ENCODE measurements around the gene KRTAP10-11.
"Not testable (repeated sequence)": the region's sequence is repeated elsewhere in the genome, so short reads cannot be mapped to it uniquely, and the experiment has no call there.

Gene KRTAP10-11

DNA sequence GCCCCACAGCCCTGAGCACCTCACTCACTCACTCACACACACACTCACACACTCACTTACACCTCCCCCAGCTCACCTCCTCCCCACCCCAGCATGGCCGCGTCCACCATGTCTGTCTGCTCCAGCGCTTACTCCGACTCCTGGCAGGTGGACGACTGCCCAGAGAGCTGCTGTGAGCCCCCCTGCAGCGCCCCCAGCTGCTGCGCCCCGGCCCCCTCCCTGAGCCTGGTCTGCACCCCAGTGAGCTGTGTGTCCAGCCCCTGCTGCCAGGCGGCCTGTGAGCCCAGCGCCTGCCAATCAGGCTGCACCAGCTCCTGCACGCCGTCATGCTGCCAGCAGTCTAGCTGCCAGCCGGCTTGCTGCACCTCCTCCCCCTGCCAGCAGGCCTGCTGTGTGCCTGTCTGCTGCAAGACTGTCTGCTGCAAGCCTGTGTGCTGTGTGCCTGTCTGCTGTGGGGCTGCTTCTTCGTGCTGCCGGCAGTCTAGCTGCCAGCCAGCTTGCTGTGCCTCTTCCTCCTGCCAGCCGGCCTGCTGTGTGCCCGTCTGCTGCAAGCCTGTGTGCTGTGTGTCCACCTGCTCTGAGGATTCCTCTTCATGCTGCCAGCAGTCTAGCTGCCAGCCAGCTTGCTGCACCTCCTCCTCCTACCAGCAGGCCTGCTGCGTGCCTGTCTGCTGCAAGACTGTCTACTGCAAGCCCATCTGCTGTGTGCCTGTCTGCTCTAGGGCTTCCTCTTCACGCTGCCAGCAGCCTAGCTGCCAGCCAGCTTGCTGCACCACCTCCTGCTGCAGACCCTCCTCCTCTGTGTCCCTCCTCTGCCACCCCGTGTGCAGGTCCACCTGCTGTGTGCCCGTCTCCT, at the start of gene KRTAP10-11:
Gene KRTAP10-11 (plus strand): TSS at position 49 of the 856 bp plus-strand sequence. CDS start 45 bp downstream, at position 94.
- DNase-seq (ENCODE audit: low spot score): not testable (repeated sequence)

GRCh38 chr21:44598061-44598460, 48.2 kb upstream of the KRTAP10-11 start:
- no peak for DNase-seq (ENCODE audit: low spot score)

- no peak for DNase-seq (ENCODE audit: low spot score)
These were observed 46.8 kb upstream of the KRTAP10-11 start for GRCh38 chr21:44599264-44600029.

- not testable (repeated sequence) for DNase-seq (ENCODE audit: low spot score)
These were observed 45.9 kb upstream of the KRTAP10-11 start, which contains the start of gene KRTAP10-7 for GRCh38 chr21:44600118-44600978. Gene KRTAP10-7 (plus strand): TSS chr21:44600597. CDS start chr21:44600622, 25 bp downstream.

- DNase-seq (ENCODE audit: low spot score): not testable (repeated sequence)
These were observed 45.1 kb upstream of the KRTAP10-11 start for GRCh38 chr21:44601091-44601490.

DNA sequence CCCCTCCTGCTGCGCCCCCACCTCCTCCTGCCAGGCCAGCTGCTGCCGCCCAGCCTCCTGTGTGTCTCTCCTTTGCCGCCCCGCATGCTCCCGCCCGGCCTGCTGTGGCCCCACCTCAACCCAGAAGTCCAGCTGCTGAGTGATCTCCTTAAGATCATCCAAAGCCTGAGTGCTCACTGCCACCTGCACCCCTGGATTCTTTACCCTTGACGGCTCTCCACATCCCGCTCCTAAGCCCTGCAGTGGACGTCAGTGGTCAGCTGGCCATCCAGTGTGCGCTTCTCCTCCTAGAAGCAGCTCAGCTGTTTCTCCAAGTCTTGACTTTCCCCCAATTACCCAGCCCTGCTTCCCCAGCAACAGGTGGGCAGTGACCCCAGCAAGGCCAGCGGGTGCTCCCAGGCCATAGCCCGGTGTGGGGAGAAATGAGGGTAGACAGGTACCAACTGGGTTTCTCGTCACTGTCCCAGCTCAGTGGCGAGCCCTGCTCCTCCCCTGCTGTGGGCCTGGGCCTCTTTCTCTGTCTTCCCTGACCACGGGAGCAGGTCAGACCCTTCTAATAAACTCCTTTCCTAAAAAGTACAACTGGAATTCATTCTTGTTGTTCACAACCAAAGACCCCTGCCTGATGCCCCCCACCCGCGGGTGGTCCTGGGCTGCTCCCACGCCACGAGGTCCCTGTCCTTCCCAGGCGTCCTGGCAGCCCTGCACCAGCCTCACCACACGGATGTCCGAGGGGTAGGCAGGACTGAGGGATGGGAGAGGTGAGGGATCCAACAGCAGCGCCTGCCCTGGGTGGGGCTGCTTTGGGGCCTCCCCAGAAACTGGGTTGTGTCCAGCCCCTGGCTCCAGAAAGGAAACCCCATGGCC, 44.4 kb upstream of the KRTAP10-11 start:
- DNase-seq (ENCODE audit: low spot score): no peak

DNA sequence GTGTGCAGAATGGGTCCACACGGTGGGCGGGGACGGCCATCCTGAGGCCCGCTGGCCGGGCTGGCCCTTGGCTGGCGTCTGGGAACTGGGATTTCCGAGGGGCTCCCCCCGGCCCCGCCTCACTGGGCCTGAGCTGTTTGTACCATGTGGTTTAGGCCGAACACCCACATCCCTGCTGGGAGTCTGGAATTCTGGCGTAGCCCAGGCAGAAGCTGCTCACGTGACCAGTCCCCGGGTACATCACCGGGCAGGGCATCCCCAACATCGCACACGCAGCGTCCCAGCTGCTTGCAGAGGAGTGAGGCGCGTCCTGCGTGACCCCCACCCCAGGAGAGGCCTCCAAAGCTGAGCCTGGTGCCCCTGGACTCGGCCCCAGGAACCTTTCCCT, 43.8 kb upstream of the KRTAP10-11 start:
- no peak for DNase-seq (ENCODE audit: low spot score)

- no peak for DNase-seq (ENCODE audit: low spot score)
These were observed 42.9 kb upstream of the KRTAP10-11 start for GRCh38 chr21:44603109-44603875.

GRCh38 chr21:44603911-44604310, 42.3 kb upstream of the KRTAP10-11 start:
- no peak for DNase-seq (ENCODE audit: low spot score)

GRCh38 chr21:44606495-44606894, 39.7 kb upstream of the KRTAP10-11 start:
- no peak for DNase-seq (ENCODE audit: low spot score)

GRCh38 chr21:44609193-44609592, 37.0 kb upstream of the KRTAP10-11 start:
- DNase-seq (ENCODE audit: low spot score): no peak

DNA sequence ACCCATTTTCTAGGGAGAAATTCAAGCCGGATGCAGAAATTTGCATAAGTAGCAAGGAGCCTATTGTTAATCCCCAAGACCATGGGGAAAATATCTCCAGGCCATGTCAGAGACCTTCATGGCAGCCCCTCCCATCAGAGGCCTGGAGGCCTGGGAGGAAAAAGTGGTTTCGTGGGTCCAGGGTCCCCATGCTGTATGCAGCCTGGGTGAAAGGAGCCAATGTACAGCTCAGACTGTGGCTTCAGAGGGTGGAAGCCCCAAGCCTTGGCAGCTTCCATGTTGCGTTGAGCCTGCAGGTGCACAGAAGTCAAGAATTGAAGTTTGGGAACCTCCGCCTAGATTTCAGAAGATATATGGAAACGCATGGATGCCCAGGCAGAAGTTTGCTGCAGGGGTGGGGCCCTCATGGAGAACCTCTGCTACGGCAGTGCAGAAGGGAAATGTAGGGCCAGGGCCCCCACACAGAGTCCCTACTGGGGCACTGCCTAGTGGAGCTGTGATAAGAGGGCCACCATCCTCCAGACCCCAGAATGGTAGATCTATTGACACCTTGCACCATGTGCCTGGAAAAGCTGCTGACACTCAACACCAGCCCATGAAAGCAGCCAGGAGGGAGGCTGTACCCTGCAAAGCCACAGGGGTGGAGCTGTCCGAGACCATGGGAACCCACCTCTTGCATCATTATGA, 35.9 kb upstream of the KRTAP10-11 start:
- not testable (repeated sequence) for DNase-seq (ENCODE audit: low spot score)

DNA sequence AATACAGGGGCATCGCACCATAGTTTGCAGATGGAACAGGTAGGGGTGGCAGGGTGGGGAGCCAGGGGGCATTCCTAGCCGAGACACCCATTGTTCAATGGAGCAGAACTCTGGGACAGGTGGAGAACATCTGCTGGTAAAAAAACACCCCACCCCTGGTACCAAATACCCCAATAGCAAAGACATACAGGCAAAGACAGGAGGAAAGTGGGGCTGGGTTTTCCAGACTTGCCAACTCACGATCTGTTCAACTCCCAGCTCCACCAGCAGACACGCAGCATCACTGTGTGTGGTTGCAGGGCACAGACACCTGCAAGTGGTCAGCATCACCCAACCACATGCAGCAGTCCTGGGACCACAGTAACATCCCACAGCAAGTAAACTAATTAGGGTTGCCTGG, 34.7 kb upstream of the KRTAP10-11 start:
- DNase-seq (ENCODE audit: low spot score): no peak

GRCh38 chr21:44612029-44612486, 34.2 kb upstream of the KRTAP10-11 start, which contains the start of gene KRTAP10-8:
Gene KRTAP10-8 (plus strand): TSS chr21:44612079. CDS start chr21:44612101, 22 bp downstream.
- DNase-seq (ENCODE audit: low spot score): no peak

DNA sequence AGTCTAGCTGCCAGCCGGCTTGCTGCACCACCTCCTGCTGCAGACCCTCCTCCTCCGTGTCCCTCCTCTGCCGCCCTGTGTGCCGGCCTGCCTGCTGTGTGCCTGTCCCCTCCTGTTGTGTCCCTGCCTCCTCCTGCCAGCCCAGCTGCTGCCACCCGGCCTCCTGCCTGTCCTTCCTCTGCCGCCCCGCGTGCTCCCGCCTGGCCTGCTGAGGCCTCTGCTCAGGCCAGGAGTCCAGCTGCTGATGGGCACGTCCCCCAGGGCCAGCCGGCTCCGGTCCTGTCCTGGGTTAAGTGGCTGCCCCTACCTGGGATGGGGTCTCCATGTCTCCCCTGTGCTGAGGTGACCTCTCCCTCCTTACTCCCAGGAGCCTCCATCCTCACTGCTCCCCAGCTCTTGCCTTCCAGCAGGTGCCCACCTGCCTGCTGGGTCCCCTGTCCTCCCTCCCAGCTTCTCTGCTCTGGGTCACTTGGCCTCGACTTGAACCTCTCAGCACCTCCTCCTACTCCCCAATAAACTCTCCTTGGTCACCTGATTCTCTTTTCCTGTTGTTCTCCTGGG, 33.5 kb upstream of the KRTAP10-11 start:
- DNase-seq (ENCODE audit: low spot score): no peak

- no peak for DNase-seq (ENCODE audit: low spot score)
These were observed 32.6 kb upstream of the KRTAP10-11 start for GRCh38 chr21:44613386-44614155.

DNA sequence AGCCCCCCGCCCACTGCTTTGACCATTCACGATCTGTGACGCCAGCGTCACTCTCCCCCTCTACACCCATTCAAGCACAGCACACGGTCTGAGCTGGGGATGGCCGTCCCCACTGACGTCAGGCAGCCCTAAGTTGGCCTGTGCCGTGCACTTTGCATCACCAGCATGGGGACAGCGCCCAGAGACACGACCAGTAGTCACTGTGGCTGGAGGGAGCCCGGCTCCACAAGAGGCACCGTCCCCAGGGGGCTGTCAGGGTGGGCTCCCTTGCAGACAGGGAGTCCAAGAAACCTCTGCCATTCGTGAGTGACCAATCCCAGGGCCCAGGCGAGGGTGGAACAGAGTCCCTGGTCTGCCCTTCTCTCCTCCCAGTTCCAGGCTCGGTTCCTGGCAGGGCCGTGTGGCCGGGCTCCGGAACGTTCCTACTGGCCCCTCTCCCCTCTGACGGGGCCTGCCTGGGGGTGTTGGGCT, 32.0 kb upstream of the KRTAP10-11 start:
- DNase-seq (ENCODE audit: low spot score): no peak

DNA sequence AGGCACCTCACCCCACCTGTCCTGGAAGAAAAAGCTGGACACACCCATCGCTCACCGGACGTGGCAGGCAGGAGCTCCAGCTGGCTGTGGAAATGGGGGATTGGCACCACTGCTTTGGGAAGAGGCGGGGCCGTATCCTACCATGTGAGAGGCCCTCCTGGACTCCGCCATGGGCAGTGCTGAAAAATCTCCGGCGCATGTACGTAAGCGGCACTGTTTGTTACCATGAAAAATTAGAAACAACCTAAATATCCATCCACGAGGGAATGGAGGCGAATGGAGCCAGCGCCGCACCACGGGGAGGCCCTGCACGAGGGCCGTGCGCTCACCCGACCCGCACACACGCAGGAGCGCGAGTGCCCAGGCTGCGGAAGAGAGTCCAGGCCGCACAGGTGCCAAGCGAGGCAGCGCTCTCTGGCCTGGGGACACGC, 31.2 kb upstream of the KRTAP10-11 start:
- no peak for DNase-seq (ENCODE audit: low spot score)
